Mammary epithelial cell (primary cell): Measurements from ENCODE around the gene PREX1.

ENCODE experiments used
- EZH2 ChIP-seq: IDR thresholded peaks from 2 replicates; pipeline ENCODE4 v1.6.1; 2012; ENCODE audit warnings: low read length, inconsistent platforms, borderline replicate concordance
- TF ChIP-seq, protein P1 (sequence below), 2 donors: IDR thresholded peaks in 1 of 2; conservative IDR thresholded peaks in 1 of 2; 2 replicates each; pipeline ENCODE4 v1.5.1; 2011 to 2012; ENCODE audit warnings: inconsistent platforms in 2 of 2, low read length in 2 of 2, mild to moderate bottlenecking in 2 of 2, control low read depth in 1 of 2, low read depth in 1 of 2; ENCODE audit not compliant: insufficient read depth in 1 of 2; ENCODE audit errors: extremely low read depth in 1 of 2

DNA sequence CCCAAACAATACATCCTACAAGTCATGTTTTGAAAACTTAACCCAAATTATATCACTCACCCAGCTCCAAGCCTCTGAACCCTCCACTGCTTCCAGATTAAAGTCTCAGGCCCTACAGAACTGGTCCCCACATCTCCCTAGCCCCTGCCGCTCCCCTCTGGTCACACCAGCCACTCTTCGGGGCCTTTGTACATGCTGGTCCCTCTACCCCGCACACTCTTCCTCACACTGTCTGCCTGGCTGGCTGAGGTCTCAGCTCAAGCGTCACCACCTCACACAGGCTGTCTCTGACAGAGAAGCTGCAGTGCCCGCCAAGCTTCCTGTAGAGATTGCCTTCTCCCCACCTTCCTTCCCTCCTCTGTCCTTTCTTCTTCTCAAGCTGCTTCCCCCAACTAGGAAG is 192.4 kb downstream of the PREX1 start:
- TF ChIP-seq, protein P1, sequence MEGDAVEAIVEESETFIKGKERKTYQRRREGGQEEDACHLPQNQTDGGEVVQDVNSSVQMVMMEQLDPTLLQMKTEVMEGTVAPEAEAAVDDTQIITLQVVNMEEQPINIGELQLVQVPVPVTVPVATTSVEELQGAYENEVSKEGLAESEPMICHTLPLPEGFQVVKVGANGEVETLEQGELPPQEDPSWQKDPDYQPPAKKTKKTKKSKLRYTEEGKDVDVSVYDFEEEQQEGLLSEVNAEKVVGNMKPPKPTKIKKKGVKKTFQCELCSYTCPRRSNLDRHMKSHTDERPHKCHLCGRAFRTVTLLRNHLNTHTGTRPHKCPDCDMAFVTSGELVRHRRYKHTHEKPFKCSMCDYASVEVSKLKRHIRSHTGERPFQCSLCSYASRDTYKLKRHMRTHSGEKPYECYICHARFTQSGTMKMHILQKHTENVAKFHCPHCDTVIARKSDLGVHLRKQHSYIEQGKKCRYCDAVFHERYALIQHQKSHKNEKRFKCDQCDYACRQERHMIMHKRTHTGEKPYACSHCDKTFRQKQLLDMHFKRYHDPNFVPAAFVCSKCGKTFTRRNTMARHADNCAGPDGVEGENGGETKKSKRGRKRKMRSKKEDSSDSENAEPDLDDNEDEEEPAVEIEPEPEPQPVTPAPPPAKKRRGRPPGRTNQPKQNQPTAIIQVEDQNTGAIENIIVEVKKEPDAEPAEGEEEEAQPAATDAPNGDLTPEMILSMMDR (conservative IDR thresholded peaks at IDR 0.05 in 1 of 2, IDR thresholded peaks at IDR 0.05 in 1 of 2; ENCODE audit: extremely low read depth in 1 of 2, insufficient read depth in 1 of 2, low read depth in 1 of 2, low read length in 2 of 2): no peak
- TF ChIP-seq EZH2: no peak
